ENCODE measurements around the gene TNN.

The TNN gene

GRCh38 chr1:175147569-175147968 lies 79.9 kb downstream of the TNN start:
- no peak for DNase-seq

- no peak for DNase-seq
Measured at GRCh38 chr1:175148068-175148467, 80.4 kb downstream of the TNN start.

- DNase-seq = peak; percentile 62
Measured at GRCh38 chr1:175150596-175151319, 83.1 kb downstream of the TNN start.

- no peak for DNase-seq
Measured at GRCh38 chr1:175152006-175152652, 84.5 kb downstream of the TNN start.

GRCh38 chr1:175154629-175155472 lies 87.2 kb downstream of the TNN start:
- peak; percentile 55 for DNase-seq

GRCh38 chr1:175155473-175155856 lies 87.8 kb downstream of the TNN start:
- DNase-seq = no peak

- DNase-seq = no peak
Measured at GRCh38 chr1:175155936-175156335, 88.3 kb downstream of the TNN start.

- DNase-seq = no peak
Measured at GRCh38 chr1:175157200-175157599, 89.6 kb downstream of the TNN start.

GRCh38 chr1:175158170-175158591 lies 90.5 kb downstream of the TNN start:
- no peak for DNase-seq

GRCh38 chr1:175162955-175163354 lies 95.3 kb downstream of the TNN start:
- no peak for DNase-seq

GRCh38 chr1:175163702-175164101 lies 96.1 kb downstream of the TNN start:
- no peak for DNase-seq

- no peak for DNase-seq
Measured at GRCh38 chr1:175164751-175165150, 97.1 kb downstream of the TNN start.

GRCh38 chr1:175166746-175167145 lies 99.1 kb downstream of the TNN start:
- DNase-seq = no peak

GRCh38 chr1:175167861-175168260 lies 100.2 kb downstream of the TNN start:
- DNase-seq = no peak

GRCh38 chr1:175168782-175169181 lies 101.1 kb downstream of the TNN start:
- DNase-seq = no peak

GRCh38 chr1:175169286-175170018 lies 101.8 kb downstream of the TNN start:
- peak; percentile 87 for DNase-seq

- DNase-seq = no peak
Measured at GRCh38 chr1:175171036-175171913, 103.6 kb downstream of the TNN start.

GRCh38 chr1:175172503-175172902 lies 104.9 kb downstream of the TNN start:
- no peak for DNase-seq

GRCh38 chr1:175173531-175173930 lies 105.9 kb downstream of the TNN start:
- DNase-seq = no peak

- no peak for DNase-seq
Measured at GRCh38 chr1:175174309-175175102, 106.9 kb downstream of the TNN start.

- DNase-seq = peak; percentile 77
Measured at GRCh38 chr1:175176246-175176645, 108.6 kb downstream of the TNN start.

Data from kidney glomerular epithelial cell (primary cell).